A673 (cell line): Measurements from ENCODE around the gene ELK4. TPM values are rescaled to one million over a fixed set of nuclear protein-coding genes. Genes with fewer than 3 reads are reported as not detected.
A peak's percentile ranks its signal among the peaks of the same experiment; 100 is the strongest.

Source experiments
- Bru-seq: library from RNA; stranded (reverse); fragments of 400-500 nt; gene quantifications from one replicate; lab custom pipeline; 2021; lab: Mats Ljungman, UMichigan
- BruChase-seq, 2 experiments: library from RNA; stranded (reverse); fragments of 400-500 nt; gene quantifications; one replicate each; lab custom pipeline; 2021; lab: Mats Ljungman, UMichigan
- BruUV-seq: library from RNA; stranded (reverse); fragments of 400-500 nt; replicated peaks from 2 replicates; lab custom pipeline; 2021; lab: Mats Ljungman, UMichigan
- CTCF ChIA-PET: fragments of 300-600 bp; sonication (Branson Sonifier 250); formaldehyde crosslinking; loops from one replicate; lab custom pipeline; 2022; ENCODE audit warnings: antibody characterized with exemption; lab: Charles Lee
- POLR2A ChIA-PET: fragments of 300-600 bp; sonication (Branson Sonifier 250); formaldehyde crosslinking; loops from one replicate; lab custom pipeline; 2022; ENCODE audit warnings: antibody characterized with exemption; ENCODE audit not compliant: low non-redundant PET; lab: Charles Lee
- DNase-seq: peaks from one replicate; pipeline ENCODE4 v3.0.0-alpha.2; 2015; ENCODE audit warnings: low spot score
- H3K27ac ChIP-seq: fragments of 200-600 bp; sonication (generic); 2 replicates; pipeline ENCODE4 v1.5.1; 2016; ENCODE audit warnings: mixed run types, low read depth, mild to moderate bottlenecking, mixed read lengths, antibody characterized with exemption, low read length; ENCODE audit not compliant: poor library complexity, severe bottlenecking
- H3K27me3 ChIP-seq: fragments of 200-600 bp; sonication (generic); replicated peaks from 2 replicates; pipeline ENCODE4 v1.6.1; 2017; ENCODE audit warnings: mixed run types, low read depth, mild to moderate bottlenecking, mixed read lengths, antibody characterized with exemption, low read length; ENCODE audit not compliant: insufficient read depth, poor library complexity
- H3K36me3 ChIP-seq: fragments of 200-600 bp; sonication (generic); 2 replicates; pipeline ENCODE4 v1.6.1; 2016; ENCODE audit warnings: mixed run types, mild to moderate bottlenecking, mixed read lengths, antibody characterized with exemption, low read length; ENCODE audit not compliant: insufficient read depth, poor library complexity, severe bottlenecking
- H3K4me1 ChIP-seq: fragments of 200-600 bp; sonication (generic); 2 replicates; pipeline ENCODE4 v1.6.1; 2017; ENCODE audit warnings: mixed run types, mild to moderate bottlenecking, mixed read lengths, antibody characterized with exemption, low read length; ENCODE audit not compliant: insufficient read depth, poor library complexity, severe bottlenecking
- H3K4me3 ChIP-seq: fragments of 200-600 bp; sonication (generic); 2 replicates; pipeline ENCODE4 v1.5.1; 2016; ENCODE audit warnings: low read depth, mixed run types, mild to moderate bottlenecking, mixed read lengths, low read length; ENCODE audit not compliant: poor library complexity, severe bottlenecking
- H3K9me3 ChIP-seq: fragments of 200-600 bp; sonication (generic); 2 replicates; pipeline ENCODE4 v1.6.1; 2016; ENCODE audit warnings: mixed run types, low read depth, mild to moderate bottlenecking, mixed read lengths, antibody characterized with exemption, low read length; ENCODE audit not compliant: poor library complexity, severe bottlenecking
- EZH2 ChIP-seq: fragments of 200-600 bp; sonication (generic); IDR thresholded peaks from 2 replicates; pipeline ENCODE4 v1.6.1; 2017; ENCODE audit warnings: borderline replicate concordance, low read depth, mild to moderate bottlenecking, mixed read lengths, antibody characterized with exemption, low read length; ENCODE audit not compliant: poor library complexity, severe bottlenecking
- intact Hi-C: fragments of 100-400 bp; cut with micrococcal nuclease; formaldehyde crosslinking; loops from one replicate; pipeline ENCODE4 v1.10.0; 2022; ENCODE audit not compliant: unreplicated experiment
- long read RNA-seq: library from polyadenylated mRNA; stranded (forward); transcript quantifications from one replicate; pipeline ENCODE4 v2.0.0, GENCODE V29; 2022
- total RNA-seq: library from RNA; stranded (reverse); gene quantifications from 2 replicates; pipeline ENCODE4 v1.2.3, GENCODE V29; 2021
- TF ChIP-seq, protein P1 (sequence below): fragments of 300-800, 200-600 bp; sonication (generic); conservative IDR thresholded peaks from 2 replicates; pipeline ENCODE4 v1.5.1; 2017; ENCODE audit warnings: low read depth, mild to moderate bottlenecking, antibody characterized with exemption, low read length, moderate library complexity, mixed read lengths

Gene ELK4, protein sequence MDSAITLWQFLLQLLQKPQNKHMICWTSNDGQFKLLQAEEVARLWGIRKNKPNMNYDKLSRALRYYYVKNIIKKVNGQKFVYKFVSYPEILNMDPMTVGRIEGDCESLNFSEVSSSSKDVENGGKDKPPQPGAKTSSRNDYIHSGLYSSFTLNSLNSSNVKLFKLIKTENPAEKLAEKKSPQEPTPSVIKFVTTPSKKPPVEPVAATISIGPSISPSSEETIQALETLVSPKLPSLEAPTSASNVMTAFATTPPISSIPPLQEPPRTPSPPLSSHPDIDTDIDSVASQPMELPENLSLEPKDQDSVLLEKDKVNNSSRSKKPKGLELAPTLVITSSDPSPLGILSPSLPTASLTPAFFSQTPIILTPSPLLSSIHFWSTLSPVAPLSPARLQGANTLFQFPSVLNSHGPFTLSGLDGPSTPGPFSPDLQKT
- total RNA-seq (35.4 and 38.2 TPM in 2 replicates), Bru-seq, nascent RNA (percentile 90 among the genes with signal in this experiment), BruChase-seq, experiment 1, labeled RNA remaining after a 2-hour chase (percentile 98 among the genes with signal in this experiment), BruChase-seq, experiment 2, labeled RNA remaining after a 6-hour chase (percentile 97 among the genes with signal in this experiment)
- long read RNA-seq, full-length matches to known transcripts = 3 of 5 reads
- long read RNA-seq, partial matches to known transcripts = 0 of 5 reads
- long read RNA-seq, other reads (novel, unspliced or antisense) = 2 of 5 reads

GRCh38 chr1:205631768-205632668 is at the start of gene ELK4:
ELK4 (minus strand) TSS chr1:205632011; CDS start chr1:205623882, 8,129 bp downstream.
- DNase-seq = peak; percentile 99
- no peak for TF ChIP-seq EZH2
- TF ChIP-seq, protein P1, sequence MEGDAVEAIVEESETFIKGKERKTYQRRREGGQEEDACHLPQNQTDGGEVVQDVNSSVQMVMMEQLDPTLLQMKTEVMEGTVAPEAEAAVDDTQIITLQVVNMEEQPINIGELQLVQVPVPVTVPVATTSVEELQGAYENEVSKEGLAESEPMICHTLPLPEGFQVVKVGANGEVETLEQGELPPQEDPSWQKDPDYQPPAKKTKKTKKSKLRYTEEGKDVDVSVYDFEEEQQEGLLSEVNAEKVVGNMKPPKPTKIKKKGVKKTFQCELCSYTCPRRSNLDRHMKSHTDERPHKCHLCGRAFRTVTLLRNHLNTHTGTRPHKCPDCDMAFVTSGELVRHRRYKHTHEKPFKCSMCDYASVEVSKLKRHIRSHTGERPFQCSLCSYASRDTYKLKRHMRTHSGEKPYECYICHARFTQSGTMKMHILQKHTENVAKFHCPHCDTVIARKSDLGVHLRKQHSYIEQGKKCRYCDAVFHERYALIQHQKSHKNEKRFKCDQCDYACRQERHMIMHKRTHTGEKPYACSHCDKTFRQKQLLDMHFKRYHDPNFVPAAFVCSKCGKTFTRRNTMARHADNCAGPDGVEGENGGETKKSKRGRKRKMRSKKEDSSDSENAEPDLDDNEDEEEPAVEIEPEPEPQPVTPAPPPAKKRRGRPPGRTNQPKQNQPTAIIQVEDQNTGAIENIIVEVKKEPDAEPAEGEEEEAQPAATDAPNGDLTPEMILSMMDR = peak; percentile 77
- no peaks in the 10 kb centered on the region for H3K9me3 ChIP-seq
- H3K4me3 ChIP-seq = peak within 1 kb of the TSS; percentile 69
- H3K36me3 ChIP-seq = no peaks in the 10 kb centered on the region
- BruUV-seq = TSS peak; percentile 86
- ChIA-PET CTCF (interaction anchor here (0.9 to 1.5 kb wide), 5 partner anchors 9 to 103 kb away, joined by 3 to 18 read pairs (median 5); no protein-coding TSS in a partner anchor), POLR2A (interaction anchor here (0.6 to 0.7 kb wide), 3 partner anchors 18 to 284 kb away, joined by 3 to 4 read pairs (median 3); no protein-coding TSS in a partner anchor)
- peak within 1 kb of the TSS; percentile 79 for H3K27ac ChIP-seq
- peaks cover 7% of the 10 kb centered on the region for H3K4me1 ChIP-seq
- peaks cover 5% of the 10 kb centered on the region for H3K27me3 ChIP-seq
- intact Hi-C loops = loop anchor here (2.0 to 10.0 kb wide), 4 partner anchors 41 to 237 kb away; no protein-coding TSS in a partner anchor

GRCh38 chr1:205681364-205681763 is 49.6 kb upstream of the ELK4 start:
- TF ChIP-seq, protein P1 = no peak
- POLR2A ChIA-PET = interaction anchor here (0.5 kb wide), 1 partner anchor 20 kb away, joined by 12 read pairs; no protein-coding TSS in a partner anchor
- CTCF ChIA-PET = no interaction called here
- Histone ChIP-seq H3K27ac (no peak overlapping the region), H3K4me1 (peaks cover 15% of the 10 kb centered on the region), H3K27me3 (no peaks in the 10 kb centered on the region), H3K9me3 (no peaks in the 10 kb centered on the region), H3K4me3 (no peak overlapping the region), H3K36me3 (no peaks in the 10 kb centered on the region)
- BruUV-seq = no TSS peak
- no peak for DNase-seq
- intact Hi-C loops = no loop called here
